ACHN (cell line): ENCODE measurements around the gene THUMPD1.
"Not testable (repeated sequence)": the region's sequence is repeated elsewhere in the genome, so short reads cannot be mapped to it uniquely, and the experiment has no call there.

ENCODE experiments used
- DNase-seq: peaks from one replicate; pipeline ENCODE4 v3.0.0-alpha.2; 2015
- in situ Hi-C: cut with HindIII; loops from 2 replicates; pipeline ENCODE4 v1.10.0; 2017; ENCODE audit warnings: low sequenced_read_pairs, low pct_ligation_motif_present, low pct_unique_long_range_greater_than_20kb

THUMPD1 gene

GRCh38 chr16:20741554-20742285, at the start of gene THUMPD1:
TSS of gene THUMPD1 (minus strand) at chr16:20741818. CDS start at chr16:20741739, 79 bp downstream.
- DNase-seq: peak; percentile 98
- in situ Hi-C loops: no loop called here

GRCh38 chr16:20789130-20789529, 47.5 kb upstream of the THUMPD1 start:
- no peak for DNase-seq
- in situ Hi-C loops: no loop called here

- no peak for DNase-seq
- in situ Hi-C loops: no loop called here
Measured at GRCh38 chr16:20784204-20784603, 42.6 kb upstream of the THUMPD1 start.

- in situ Hi-C loops: no loop called here
- no peak for DNase-seq
Measured at GRCh38 chr16:20782470-20782869, 40.9 kb upstream of the THUMPD1 start.

GRCh38 chr16:20781697-20782096, 40.1 kb upstream of the THUMPD1 start:
- in situ Hi-C loops: no loop called here

GRCh38 chr16:20774703-20775362, 33.2 kb upstream of the THUMPD1 start:
- peak; percentile 95 for DNase-seq
- in situ Hi-C loops: no loop called here

More at GRCh38 chr16:20781697-20782096, 40.1 kb upstream of the THUMPD1 start:
- DNase-seq: no peak

GRCh38 chr16:20773679-20774078, 32.1 kb upstream of the THUMPD1 start:
- DNase-seq: no peak
- in situ Hi-C loops: no loop called here

- no peak for DNase-seq
- in situ Hi-C loops: no loop called here
Measured at GRCh38 chr16:20768818-20769217, 27.2 kb upstream of the THUMPD1 start.

GRCh38 chr16:20768121-20768520, 26.5 kb upstream of the THUMPD1 start:
- peak; percentile 38 for DNase-seq
- in situ Hi-C loops: no loop called here

GRCh38 chr16:20767577-20767976, 26.0 kb upstream of the THUMPD1 start:
- no peak for DNase-seq
- in situ Hi-C loops: no loop called here

- in situ Hi-C loops: no loop called here
- DNase-seq: no peak
Measured at GRCh38 chr16:20766294-20766693, 24.7 kb upstream of the THUMPD1 start.

- in situ Hi-C loops: no loop called here
- no peak for DNase-seq
Measured at GRCh38 chr16:20765732-20766131, 24.1 kb upstream of the THUMPD1 start.

- in situ Hi-C loops, DNase-seq: not testable (repeated sequence)
Measured at GRCh38 chr16:20764448-20764847, 22.8 kb upstream of the THUMPD1 start.

- in situ Hi-C loops: no loop called here
- peak; percentile 99 for DNase-seq
Measured at GRCh38 chr16:20763461-20764232, 22.0 kb upstream of the THUMPD1 start, which contains the start of gene ACSM3. TSS of gene ACSM3 (plus strand) at chr16:20764014. CDS start at chr16:20770035, 6,021 bp downstream.

GRCh38 chr16:20762404-20763123, 20.9 kb upstream of the THUMPD1 start:
- in situ Hi-C loops: no loop called here
- no peak for DNase-seq

GRCh38 chr16:20761175-20761574, 19.6 kb upstream of the THUMPD1 start:
- DNase-seq: no peak
- in situ Hi-C loops: no loop called here

GRCh38 chr16:20760346-20760745, 18.7 kb upstream of the THUMPD1 start:
- in situ Hi-C loops: no loop called here
- DNase-seq: no peak

- in situ Hi-C loops, DNase-seq: not testable (repeated sequence)
Measured at GRCh38 chr16:20755799-20756198, 14.2 kb upstream of the THUMPD1 start.

GRCh38 chr16:20755238-20755637, 13.6 kb upstream of the THUMPD1 start:
- in situ Hi-C loops: no loop called here
- no peak for DNase-seq
